ENCODE results near the gene FAP. TPM values are rescaled to one million over a fixed set of nuclear protein-coding genes. Genes with fewer than 3 reads are reported as not detected.

FAP gene
- total RNA-seq, 1 donor = 207 TPM

- TF ChIP-seq CTCF (IDR thresholded peaks at IDR 0.05; ENCODE audit: insufficient read depth, low read depth, low read length) = no peak
- no peak for DNase-seq (ENCODE audit: low read depth)
- no peak overlapping the region for H3K4me3 ChIP-seq (ENCODE audit: low read depth, low read length)
These were observed 24.3 kb upstream of the FAP start for GRCh38 chr2:162267496-162267895.

DNA sequence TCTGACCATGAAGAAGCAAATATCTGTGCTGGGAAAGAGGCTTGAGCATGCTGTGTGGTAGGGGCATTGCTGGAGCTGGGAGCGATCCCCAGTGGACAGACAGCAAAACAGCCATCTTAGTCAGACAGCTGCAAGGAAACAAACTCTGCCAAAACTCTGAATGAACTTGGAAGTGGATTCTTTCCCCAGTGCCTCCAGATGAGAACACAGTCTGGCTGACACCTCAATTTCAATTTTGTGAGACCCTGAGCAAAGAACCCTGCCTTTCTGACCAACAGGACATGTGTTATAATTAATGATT is 23.2 kb upstream of the FAP start:
- no peak for DNase-seq (ENCODE audit: low read depth)
- no peak overlapping the region for H3K4me3 ChIP-seq (ENCODE audit: low read depth, low read length)
- TF ChIP-seq CTCF (IDR thresholded peaks at IDR 0.05; ENCODE audit: insufficient read depth, low read depth, low read length) = no peak

GRCh38 chr2:162265666-162266459 is 22.6 kb upstream of the FAP start:
- DNase-seq (ENCODE audit: low read depth) = no peak
- TF ChIP-seq CTCF (IDR thresholded peaks at IDR 0.05; ENCODE audit: insufficient read depth, low read depth, low read length) = no peak
- no peak overlapping the region for H3K4me3 ChIP-seq (ENCODE audit: low read depth, low read length)

DNA sequence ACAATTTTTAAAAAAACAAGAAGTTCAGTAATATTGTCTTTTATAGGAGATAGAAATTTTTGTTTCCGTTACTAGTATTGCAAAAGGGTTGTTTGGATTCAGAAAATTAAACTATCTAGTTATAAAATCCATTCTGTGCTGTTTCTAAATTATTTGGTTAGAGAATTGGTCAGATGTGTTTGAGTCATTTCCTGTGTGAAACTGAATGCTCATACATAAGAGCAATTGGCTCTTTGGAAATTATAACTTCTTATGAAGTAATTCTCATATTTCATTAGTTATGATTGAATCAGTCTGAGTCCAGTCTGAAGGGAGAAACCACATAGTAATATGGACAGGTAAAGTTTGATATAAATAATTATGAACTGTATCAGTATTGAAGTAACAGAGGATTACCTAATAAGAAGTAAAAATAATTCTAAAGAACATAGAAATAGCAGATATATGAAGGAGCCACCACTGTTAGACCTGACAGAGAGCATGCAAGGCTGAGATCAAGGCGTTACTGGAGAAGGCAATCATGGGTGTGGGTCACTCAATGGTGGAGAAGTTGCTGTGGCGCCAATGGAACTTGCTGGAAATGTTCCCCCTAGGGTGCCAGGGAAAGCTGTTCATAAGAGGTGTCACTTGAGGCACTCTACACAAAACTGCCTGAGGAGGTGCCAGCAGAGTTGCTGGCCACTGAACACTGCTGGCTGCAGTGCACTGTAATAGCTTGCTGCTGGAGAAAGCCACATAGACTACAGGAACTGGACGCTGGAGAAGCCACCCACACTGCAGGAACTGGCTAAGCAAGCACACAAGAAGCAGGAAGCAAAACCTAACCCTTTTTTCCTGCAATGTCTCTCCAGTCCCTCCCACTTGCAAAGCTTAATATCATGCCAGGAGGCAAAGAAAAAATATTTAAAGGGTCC is 18.0 kb upstream of the FAP start:
- peak; percentile 78 for DNase-seq (ENCODE audit: low read depth)
- TF ChIP-seq CTCF (IDR thresholded peaks at IDR 0.05; ENCODE audit: insufficient read depth, low read depth, low read length) = no peak
- no peak overlapping the region for H3K4me3 ChIP-seq (ENCODE audit: low read depth, low read length)

- H3K4me3 ChIP-seq (ENCODE audit: low read depth, low read length) = no peak overlapping the region
- TF ChIP-seq CTCF (IDR thresholded peaks at IDR 0.05; ENCODE audit: insufficient read depth, low read depth, low read length) = no peak
- peak; percentile 22 for DNase-seq (ENCODE audit: low read depth)
These were observed 15.4 kb upstream of the FAP start for GRCh38 chr2:162258686-162259085.

GRCh38 chr2:162258169-162258568 is 14.9 kb upstream of the FAP start:
- H3K4me3 ChIP-seq (ENCODE audit: low read depth, low read length) = no peak overlapping the region
- DNase-seq (ENCODE audit: low read depth) = no peak
- no peak for TF ChIP-seq CTCF (IDR thresholded peaks at IDR 0.05; ENCODE audit: insufficient read depth, low read depth, low read length)
